ENCODE results near the gene DRD4. TPM values are rescaled to one million over a fixed set of nuclear protein-coding genes. Genes with fewer than 3 reads are reported as not detected.
"Not testable (repeated sequence)": the region's sequence is repeated elsewhere in the genome, so short reads cannot be mapped to it uniquely, and the experiment has no call there.

Gene DRD4
- polyA plus RNA-seq, 1 donor: 1.1 TPM

- no peak for DNase-seq
Observed at GRCh38 chr11:643366-643765, 6.3 kb downstream of the DRD4 start.

GRCh38 chr11:643849-644738 is 7.0 kb downstream of the DRD4 start:
- DNase-seq: no peak

- no peak for DNase-seq
Observed at GRCh38 chr11:645536-645935, 8.5 kb downstream of the DRD4 start.

GRCh38 chr11:646214-646613 is 9.1 kb downstream of the DRD4 start:
- DNase-seq: no peak

- DNase-seq: not testable (repeated sequence)
Observed at GRCh38 chr11:647672-648158, 10.6 kb downstream of the DRD4 start.

- DNase-seq: no peak
Observed at GRCh38 chr11:650482-650881, 13.4 kb downstream of the DRD4 start.

GRCh38 chr11:653136-653535 is 16.1 kb downstream of the DRD4 start:
- DNase-seq: not testable (repeated sequence)

- no peak for DNase-seq
Observed at GRCh38 chr11:653837-654236, 16.8 kb downstream of the DRD4 start.

- DNase-seq: not testable (repeated sequence)
Observed at GRCh38 chr11:654444-654843, 17.4 kb downstream of the DRD4 start.

- no peak for DNase-seq
Observed at GRCh38 chr11:655036-655726, 18.1 kb downstream of the DRD4 start.

GRCh38 chr11:656426-656825 is 19.4 kb downstream of the DRD4 start:
- no peak for DNase-seq

- no peak for DNase-seq
Observed at GRCh38 chr11:656866-657265, 19.8 kb downstream of the DRD4 start.

GRCh38 chr11:657691-658126 is 20.6 kb downstream of the DRD4 start:
- DNase-seq: no peak

GRCh38 chr11:659532-660085 is 22.5 kb downstream of the DRD4 start:
- DNase-seq: no peak

GRCh38 chr11:660281-660680 is 23.2 kb downstream of the DRD4 start:
- DNase-seq: no peak

- DNase-seq: no peak
Observed at GRCh38 chr11:660681-661444, 23.8 kb downstream of the DRD4 start.

- DNase-seq: no peak
Observed at GRCh38 chr11:662689-663274, 25.7 kb downstream of the DRD4 start.

- peak; percentile 46 for DNase-seq
Observed at GRCh38 chr11:665062-665703, 28.1 kb downstream of the DRD4 start.

- DNase-seq: no peak
Observed at GRCh38 chr11:665704-666281, 28.7 kb downstream of the DRD4 start.

- no peak for DNase-seq
Observed at GRCh38 chr11:673866-674265, 36.8 kb downstream of the DRD4 start.

- no peak for DNase-seq
Observed at GRCh38 chr11:674406-674805, 37.3 kb downstream of the DRD4 start.
